Tibial nerve (tissue), 3 donors: Measurements from ENCODE around the gene STX8.

Experiments
- CTCF ChIP-seq, 5 experiments: fragments of 200-600 bp in 3 of 5; fragments of 450-650 bp in 2 of 5; sonication (generic) in 3 of 5; IDR thresholded peaks; one replicate each; pipeline ENCODE4 v1.5.1; 2016 to 2019; ENCODE audit warnings: antibody characterized with exemption in 5 of 5, mild to moderate bottlenecking in 3 of 5, moderate library complexity in 2 of 5
- POLR2A ChIP-seq, 2 donors: fragments of 450-650 bp; IDR thresholded peaks; one replicate each; pipeline ENCODE4 v1.6.1; 2017; ENCODE audit warnings: antibody characterized with exemption in 2 of 2, mild to moderate bottlenecking in 2 of 2, moderate library complexity in 2 of 2

- TF ChIP-seq CTCF (IDR thresholded peaks at IDR 0.05) (no peak), POLR2A (IDR thresholded peaks at IDR 0.05) (no peak)
Measured at GRCh38 chr17:9367156-9367555, 208.5 kb downstream of the STX8 start.
